HG03280 (cell line): Measurements from ENCODE around the gene EXOC4.
A peak's percentile ranks its signal among the peaks of the same experiment; 100 is the strongest.

Source experiments
- ATAC-seq: cut with Tn5 transposase; IDR thresholded peaks from one replicate; pipeline ENCODE4 v1.9.1; 2021; ENCODE audit warnings: mild to moderate bottlenecking, moderate library complexity; ENCODE audit not compliant: unreplicated experiment

EXOC4 gene

DNA sequence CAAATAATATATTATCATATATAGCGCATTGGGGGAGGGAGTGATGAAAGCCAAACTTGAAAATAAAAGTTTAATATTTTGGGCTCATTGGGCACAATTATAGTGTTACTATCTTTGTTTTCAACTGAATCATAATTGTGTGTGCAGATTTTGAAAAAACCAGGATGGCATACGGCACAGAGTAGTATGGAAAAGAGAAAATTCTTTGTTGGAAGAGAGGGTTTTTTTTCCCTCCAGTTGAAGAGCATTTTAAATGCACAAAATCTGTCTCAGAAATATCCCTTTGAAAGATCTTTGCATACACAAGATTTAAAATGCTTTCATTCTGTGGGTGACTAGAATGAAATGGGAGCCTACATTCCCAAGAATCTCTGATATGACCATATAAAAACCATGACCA is 269.6 kb downstream of the EXOC4 start:
- ATAC-seq, result no peak

DNA sequence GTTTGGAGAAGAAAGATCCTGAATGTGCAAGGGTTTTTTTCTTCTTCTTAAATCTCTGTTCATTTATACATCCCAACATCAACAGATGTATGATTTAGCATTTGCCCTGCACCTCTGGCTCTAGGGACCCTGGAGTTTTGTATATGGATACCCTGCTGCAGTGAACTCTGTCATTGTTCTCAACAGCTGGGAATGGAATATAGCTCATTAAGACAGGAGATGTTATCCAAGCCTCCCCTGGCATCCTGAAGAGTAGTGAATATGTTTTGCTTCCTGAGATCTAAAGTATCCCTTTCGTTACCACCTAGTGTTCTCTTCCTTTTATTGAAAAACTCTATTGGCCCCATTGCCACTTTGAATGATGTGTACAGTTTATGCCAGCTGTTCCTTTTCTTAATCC is 275.9 kb downstream of the EXOC4 start:
- ATAC-seq, result no peak

GRCh38 chr7:133529861-133530260 is 277.0 kb downstream of the EXOC4 start:
- ATAC-seq, result no peak

DNA sequence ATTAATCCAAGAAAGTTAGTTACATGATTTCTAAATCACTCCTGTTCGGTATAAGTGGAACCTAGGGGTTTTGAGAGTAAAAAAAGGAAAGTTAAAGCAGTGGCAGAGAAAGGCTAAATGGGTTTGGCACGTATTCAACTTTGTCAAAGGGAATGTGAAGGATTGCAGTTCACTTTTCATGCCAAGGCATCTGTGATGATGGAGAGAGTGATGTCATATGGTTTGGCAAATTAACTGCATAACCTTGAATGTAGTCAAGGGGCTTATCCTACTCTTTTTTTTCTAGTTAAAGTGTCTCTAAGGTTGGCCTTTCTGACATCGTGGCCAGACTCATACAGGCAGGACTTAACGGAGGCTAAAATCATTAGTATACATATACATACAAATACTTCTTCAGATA is 277.8 kb downstream of the EXOC4 start:
- no peak for ATAC-seq

DNA sequence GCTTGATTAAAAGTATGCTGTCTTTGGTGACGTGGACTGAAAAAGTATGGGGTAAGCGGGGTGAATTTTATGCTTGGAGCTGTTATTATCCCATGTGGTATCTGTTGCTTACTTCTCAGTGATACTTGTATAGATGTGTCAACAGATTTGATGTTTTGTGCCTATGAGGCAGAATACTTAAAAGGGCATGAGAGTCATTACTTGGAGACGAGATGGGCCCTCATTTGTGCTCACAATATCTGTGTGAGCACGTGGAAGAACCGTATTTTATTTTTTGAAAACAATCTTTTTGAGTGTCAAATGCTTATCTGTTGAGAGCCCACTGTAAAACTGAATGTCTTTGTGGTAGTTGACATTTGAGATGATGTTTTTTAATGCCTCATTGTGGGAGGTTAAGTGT is 281.9 kb downstream of the EXOC4 start:
- ATAC-seq, result no peak

DNA sequence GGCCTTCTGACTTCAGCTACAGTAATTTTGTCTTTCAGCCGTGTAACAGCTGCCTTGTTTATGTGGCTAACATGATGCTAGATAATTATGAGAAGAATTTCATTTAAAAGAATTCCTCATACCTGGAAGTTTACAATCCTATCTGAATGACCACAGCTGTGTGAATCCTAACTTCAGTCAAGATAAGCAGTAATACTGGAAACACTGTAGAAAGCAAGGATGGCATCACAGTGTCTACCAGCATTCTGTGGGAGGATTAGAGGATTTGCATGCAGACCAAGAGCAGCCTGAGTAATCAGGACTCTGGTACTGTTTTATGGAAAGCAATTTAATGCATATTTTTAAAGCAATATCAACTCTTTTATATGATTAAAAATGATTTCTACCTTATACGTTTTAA is 282.4 kb downstream of the EXOC4 start:
- no peak for ATAC-seq

GRCh38 chr7:133536450-133536849 is 283.6 kb downstream of the EXOC4 start:
- no peak for ATAC-seq

DNA sequence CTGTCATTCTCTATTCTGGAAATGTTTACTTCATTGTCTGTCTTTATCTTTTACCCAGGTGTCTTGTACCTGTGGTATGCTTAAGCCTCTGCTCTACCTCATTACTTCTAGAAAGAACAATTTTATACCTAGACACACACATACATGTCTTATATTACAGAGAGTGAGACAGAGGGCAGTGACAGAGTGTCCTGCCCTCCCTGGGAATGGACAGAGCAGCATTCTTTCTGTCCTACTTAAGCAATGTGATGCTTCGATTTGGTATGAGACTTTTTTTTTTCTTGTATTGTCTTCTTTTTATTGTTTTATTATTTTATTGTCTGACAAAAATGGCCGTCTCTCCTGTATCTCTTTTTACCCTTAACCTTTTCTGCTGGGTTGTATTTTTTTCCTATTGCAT is 286.1 kb downstream of the EXOC4 start:
- no peak for ATAC-seq

- ATAC-seq, result no peak
Observed at GRCh38 chr7:133540096-133540860, 287.4 kb downstream of the EXOC4 start.

- ATAC-seq, result no peak
Observed at GRCh38 chr7:133542209-133542780, 289.4 kb downstream of the EXOC4 start.

- ATAC-seq, result no peak
Observed at GRCh38 chr7:133543657-133544056, 290.8 kb downstream of the EXOC4 start.

DNA sequence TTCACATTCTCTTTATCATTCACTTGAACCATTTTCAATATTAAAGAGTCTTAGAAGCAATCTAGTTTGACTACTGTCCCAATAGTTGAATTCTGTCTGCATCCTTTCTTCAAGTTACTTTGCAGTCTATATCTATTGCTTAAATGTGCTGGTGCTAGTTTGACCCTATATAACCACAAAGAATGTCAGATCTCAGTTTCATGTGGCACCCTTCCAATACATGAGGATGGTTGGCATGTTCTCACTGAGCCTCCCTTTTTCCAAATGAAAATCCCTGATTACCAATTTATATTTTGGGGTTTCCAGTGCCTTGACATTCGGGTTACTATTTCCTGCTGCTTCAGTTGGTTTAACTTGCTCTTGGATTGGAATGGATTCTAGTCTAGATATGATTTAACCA is 292.7 kb downstream of the EXOC4 start:
- no peak for ATAC-seq

DNA sequence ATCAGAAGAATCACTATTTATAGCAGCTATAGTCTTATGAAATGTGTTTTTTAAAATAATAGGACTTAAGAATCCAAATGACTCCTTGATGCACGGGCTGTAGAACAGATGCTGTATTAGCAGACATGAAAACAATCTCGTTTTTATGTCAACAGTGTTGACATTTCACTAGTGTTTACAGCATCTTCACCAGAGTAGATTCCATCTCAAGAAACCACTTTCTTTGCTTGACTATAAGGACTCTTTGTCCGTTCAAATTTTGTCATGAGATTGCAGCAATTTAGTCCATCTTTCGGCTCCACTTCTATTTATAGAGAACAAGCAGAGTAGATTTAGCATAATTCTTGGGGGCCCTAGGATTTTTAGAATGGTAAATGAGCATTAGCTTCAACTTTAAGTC is 295.1 kb downstream of the EXOC4 start:
- no peak for ATAC-seq

- ATAC-seq, result no peak
Observed at GRCh38 chr7:133549633-133550032, 296.8 kb downstream of the EXOC4 start.

- ATAC-seq, result no peak
Observed at GRCh38 chr7:133550145-133550544, 297.3 kb downstream of the EXOC4 start.

DNA sequence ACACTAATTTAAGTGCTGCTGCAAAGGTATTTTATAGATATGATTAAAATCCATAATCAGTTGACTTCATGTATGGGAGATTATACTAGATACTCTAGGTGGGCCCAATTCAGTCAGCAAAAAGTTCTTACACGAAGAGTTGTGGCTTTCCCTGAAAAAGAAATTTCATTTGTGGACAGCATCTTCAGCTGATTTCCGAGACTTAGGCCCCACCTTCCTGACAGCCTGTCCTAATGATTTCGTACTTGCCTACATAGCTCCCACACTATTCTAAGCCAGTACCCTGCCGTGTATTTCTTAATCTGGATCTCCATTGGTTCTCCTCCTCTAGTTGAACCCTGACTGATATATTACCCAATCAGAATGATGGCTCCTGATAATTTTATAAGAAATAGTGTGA is 297.9 kb downstream of the EXOC4 start:
- no peak for ATAC-seq

DNA sequence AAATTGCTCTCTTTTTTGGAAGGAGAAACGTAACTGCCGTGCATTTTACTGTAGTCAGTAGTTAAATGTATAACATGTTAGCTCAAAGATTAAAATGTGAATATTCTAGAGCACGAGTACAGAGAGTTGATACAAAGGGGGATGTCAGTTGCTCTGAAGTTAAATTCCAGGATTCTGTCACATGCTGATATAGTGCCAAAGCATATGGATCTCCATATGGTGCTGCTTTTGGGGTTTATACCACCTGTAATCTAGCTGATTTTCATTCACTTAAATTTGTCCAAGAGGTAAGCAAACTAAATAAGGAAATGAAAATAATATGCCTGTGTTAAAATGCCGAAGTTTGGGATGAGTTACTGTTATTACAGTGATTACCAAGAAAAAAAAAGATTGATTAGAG is 298.6 kb downstream of the EXOC4 start:
- no peak for ATAC-seq

DNA sequence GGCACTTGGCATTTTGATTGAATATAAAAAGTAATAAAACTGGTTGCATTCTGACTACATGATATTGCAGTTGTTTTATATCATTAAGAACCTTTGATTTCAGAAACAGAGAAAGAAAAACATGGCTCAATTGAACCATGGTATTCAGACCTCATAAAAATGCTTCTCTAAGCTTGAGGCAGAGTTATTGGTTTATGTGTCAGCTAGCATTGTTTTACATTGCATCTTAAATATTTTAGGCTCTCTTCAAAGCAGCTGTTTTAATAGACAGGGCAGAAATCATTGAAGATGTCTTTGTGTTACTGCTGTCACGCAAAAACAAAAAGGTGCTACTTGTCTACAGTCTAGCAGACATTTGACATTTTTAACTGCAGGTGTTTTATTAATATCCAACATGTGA is 299.2 kb downstream of the EXOC4 start:
- ATAC-seq, result no peak

- no peak for ATAC-seq
Observed at GRCh38 chr7:133554330-133554729, 301.5 kb downstream of the EXOC4 start.

DNA sequence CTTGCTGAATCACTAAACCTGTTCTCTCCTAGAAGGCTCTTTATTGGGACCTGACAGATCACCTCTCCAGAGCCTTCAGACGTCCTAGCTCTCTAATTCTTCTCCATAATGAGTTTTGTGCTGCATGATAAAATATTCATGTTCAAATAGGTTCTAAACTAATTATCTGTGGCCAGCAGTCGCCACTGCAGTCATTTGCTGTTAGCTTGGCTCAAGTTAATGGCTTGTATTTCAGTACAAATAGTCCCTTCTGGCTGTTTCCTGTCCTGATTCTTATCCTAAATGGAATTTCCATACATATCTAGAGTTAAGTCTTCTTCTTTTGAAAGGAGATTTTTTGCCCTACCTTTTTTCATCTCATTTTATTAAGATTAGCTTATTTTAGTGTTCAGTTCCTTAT is 303.2 kb downstream of the EXOC4 start:
- ATAC-seq, result no peak

DNA sequence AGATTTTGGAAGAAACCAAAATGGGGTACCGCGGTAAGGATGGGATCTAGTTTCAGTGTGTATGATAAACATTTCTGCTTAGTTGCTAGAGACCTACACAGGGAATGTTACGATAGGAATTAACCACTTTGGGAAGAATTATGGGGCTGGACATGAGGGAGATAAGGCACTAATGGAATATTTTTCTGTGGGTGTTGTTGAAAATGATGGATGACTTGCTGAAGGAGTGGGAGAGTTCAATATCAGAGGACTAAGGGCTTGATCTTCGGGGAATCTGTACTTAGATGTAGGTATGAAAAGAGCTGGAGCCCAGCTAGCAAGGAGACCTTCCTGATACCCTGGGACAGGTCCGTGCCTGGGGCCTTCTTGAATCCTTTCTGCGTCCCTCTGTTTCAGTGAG is 303.7 kb downstream of the EXOC4 start:
- no peak for ATAC-seq

GRCh38 chr7:133560900-133561299 is 308.0 kb downstream of the EXOC4 start:
- peak; percentile 81 for ATAC-seq

GRCh38 chr7:133561396-133561795 is 308.5 kb downstream of the EXOC4 start:
- no peak for ATAC-seq
